Parathyroid adenoma (tissue), 2 donors: ENCODE data around the gene PALM2AKAP2.

Experiments
- H2AFZ ChIP-seq: fragments of 300-600 bp; sonication (generic); one replicate; pipeline ENCODE4 v1.7.0; 2017; ENCODE audit warnings: antibody characterized with exemption, mild to moderate bottlenecking
- H3K27ac ChIP-seq: fragments of 300-600 bp; sonication (generic); one replicate; pipeline ENCODE4 v1.7.0; 2017
- H3K27me3 ChIP-seq: fragments of 300-600 bp; sonication (generic); one replicate; pipeline ENCODE4 v1.7.0; 2017; ENCODE audit warnings: low read length; ENCODE audit not compliant: control insufficient read depth, insufficient read depth
- H3K36me3 ChIP-seq: fragments of 300-600 bp; sonication (generic); one replicate; pipeline ENCODE4 v1.7.0; 2017; ENCODE audit warnings: low read length; ENCODE audit not compliant: control insufficient read depth, insufficient read depth
- H3K4me1 ChIP-seq: fragments of 300-600 bp; sonication (generic); one replicate; pipeline ENCODE4 v1.7.0; 2017; ENCODE audit warnings: control low read depth
- H3K4me2 ChIP-seq: fragments of 300-600 bp; sonication (generic); one replicate; pipeline ENCODE4 v1.7.0; 2017; ENCODE audit warnings: low read length
- H3K4me3 ChIP-seq: fragments of 300-600 bp; sonication (generic); one replicate; pipeline ENCODE4 v1.7.0; 2017; ENCODE audit warnings: low read depth, low read length
- H3K79me2 ChIP-seq: fragments of 300-600 bp; sonication (generic); one replicate; pipeline ENCODE4 v1.7.0; 2017; ENCODE audit warnings: control low read depth
- H3K9ac ChIP-seq: fragments of 300-600 bp; sonication (generic); one replicate; pipeline ENCODE4 v1.7.0; 2017; ENCODE audit warnings: mild to moderate bottlenecking
- H3K9me3 ChIP-seq: fragments of 300-600 bp; sonication (generic); one replicate; pipeline ENCODE4 v1.7.0; 2017; ENCODE audit warnings: low read length; ENCODE audit not compliant: control insufficient read depth
- TF ChIP-seq, protein P1 (sequence below): fragments of 300-600 bp; sonication (generic); IDR thresholded peaks from one replicate; pipeline ENCODE4 v1.7.0; 2017; ENCODE audit warnings: antibody characterized with exemption, mild to moderate bottlenecking
- donor health status: primary hyperparathyroidism.

The PALM2AKAP2 gene

GRCh38 chr9:109745335-109746283, 34.4 kb upstream of the PALM2AKAP2 start:
- Histone ChIP-seq H2AFZ (no peak overlapping the region), H3K9ac (no peak overlapping the region)
- TF ChIP-seq, protein P1, sequence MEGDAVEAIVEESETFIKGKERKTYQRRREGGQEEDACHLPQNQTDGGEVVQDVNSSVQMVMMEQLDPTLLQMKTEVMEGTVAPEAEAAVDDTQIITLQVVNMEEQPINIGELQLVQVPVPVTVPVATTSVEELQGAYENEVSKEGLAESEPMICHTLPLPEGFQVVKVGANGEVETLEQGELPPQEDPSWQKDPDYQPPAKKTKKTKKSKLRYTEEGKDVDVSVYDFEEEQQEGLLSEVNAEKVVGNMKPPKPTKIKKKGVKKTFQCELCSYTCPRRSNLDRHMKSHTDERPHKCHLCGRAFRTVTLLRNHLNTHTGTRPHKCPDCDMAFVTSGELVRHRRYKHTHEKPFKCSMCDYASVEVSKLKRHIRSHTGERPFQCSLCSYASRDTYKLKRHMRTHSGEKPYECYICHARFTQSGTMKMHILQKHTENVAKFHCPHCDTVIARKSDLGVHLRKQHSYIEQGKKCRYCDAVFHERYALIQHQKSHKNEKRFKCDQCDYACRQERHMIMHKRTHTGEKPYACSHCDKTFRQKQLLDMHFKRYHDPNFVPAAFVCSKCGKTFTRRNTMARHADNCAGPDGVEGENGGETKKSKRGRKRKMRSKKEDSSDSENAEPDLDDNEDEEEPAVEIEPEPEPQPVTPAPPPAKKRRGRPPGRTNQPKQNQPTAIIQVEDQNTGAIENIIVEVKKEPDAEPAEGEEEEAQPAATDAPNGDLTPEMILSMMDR = no peak

DNA sequence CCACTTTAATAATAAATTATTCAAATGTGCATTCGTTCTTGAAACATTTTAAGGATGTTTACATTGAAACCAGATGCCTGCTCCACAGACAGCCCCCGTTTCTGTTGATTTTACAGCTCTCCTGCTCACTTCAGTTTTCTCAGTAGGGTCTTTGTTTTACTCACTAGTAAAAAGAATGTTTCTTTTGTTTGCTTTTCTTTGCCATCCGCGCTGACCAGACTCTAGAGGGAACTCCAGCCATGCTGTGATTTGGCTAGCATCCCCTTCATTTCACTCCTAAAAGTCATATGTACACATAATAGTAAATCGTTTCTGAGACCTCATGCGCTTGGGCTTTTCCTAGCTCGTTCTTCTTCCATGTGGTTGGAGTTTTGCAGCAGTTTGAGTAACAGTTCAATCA, 28.7 kb upstream of the PALM2AKAP2 start:
- no peak overlapping the region for H3K4me3 ChIP-seq
- no peak overlapping the region for H2AFZ ChIP-seq
- TF ChIP-seq, protein P1 = no peak
- H3K36me3 ChIP-seq = no peaks in the 10 kb centered on the region
- no peak overlapping the region for H3K27ac ChIP-seq
- no peaks in the 10 kb centered on the region for H3K4me1 ChIP-seq
- H3K9ac ChIP-seq = no peak overlapping the region
- H3K4me2 ChIP-seq = no peak overlapping the region
- H3K79me2 ChIP-seq = no peaks in the 10 kb centered on the region
- no peaks in the 10 kb centered on the region for H3K9me3 ChIP-seq
- no peaks in the 10 kb centered on the region for H3K27me3 ChIP-seq

More at GRCh38 chr9:109745335-109746283, 34.4 kb upstream of the PALM2AKAP2 start:
- H3K4me1 ChIP-seq = no peaks in the 10 kb centered on the region
- H3K27me3 ChIP-seq = no peaks in the 10 kb centered on the region
- H3K4me3 ChIP-seq = no peak overlapping the region
- H3K9me3 ChIP-seq = no peaks in the 10 kb centered on the region
- no peak overlapping the region for H3K4me2 ChIP-seq
- H3K27ac ChIP-seq = no peak overlapping the region
- H3K36me3 ChIP-seq = no peaks in the 10 kb centered on the region
- H3K79me2 ChIP-seq = no peaks in the 10 kb centered on the region

DNA sequence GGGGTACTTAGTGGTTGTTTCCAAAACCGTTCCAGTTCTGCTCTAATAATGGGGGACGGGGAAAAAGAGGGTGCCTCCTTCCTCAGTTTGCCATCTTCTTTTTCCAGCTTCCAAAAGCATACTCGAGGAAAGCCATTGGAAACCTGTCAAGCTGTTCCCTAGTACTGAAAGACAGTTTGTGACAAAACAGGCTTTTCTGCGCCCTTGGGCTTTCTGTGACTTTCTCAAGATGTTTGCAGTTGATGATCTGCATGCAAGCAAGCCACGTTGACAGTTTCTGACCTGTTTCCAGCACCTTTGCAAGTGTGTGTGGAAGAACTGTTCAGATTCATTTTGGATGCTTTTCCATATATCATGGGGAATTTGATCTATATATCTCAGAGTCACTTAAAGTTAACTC, 26.7 kb upstream of the PALM2AKAP2 start:
- Histone ChIP-seq H3K4me3 (no peak overlapping the region), H2AFZ (no peak overlapping the region), H3K79me2 (no peaks in the 10 kb centered on the region), H3K36me3 (no peaks in the 10 kb centered on the region), H3K27ac (no peak overlapping the region), H3K9ac (no peak overlapping the region), H3K27me3 (no peaks in the 10 kb centered on the region), H3K9me3 (no peaks in the 10 kb centered on the region), H3K4me2 (no peak overlapping the region), H3K4me1 (no peaks in the 10 kb centered on the region)
- TF ChIP-seq, protein P1 = no peak

DNA sequence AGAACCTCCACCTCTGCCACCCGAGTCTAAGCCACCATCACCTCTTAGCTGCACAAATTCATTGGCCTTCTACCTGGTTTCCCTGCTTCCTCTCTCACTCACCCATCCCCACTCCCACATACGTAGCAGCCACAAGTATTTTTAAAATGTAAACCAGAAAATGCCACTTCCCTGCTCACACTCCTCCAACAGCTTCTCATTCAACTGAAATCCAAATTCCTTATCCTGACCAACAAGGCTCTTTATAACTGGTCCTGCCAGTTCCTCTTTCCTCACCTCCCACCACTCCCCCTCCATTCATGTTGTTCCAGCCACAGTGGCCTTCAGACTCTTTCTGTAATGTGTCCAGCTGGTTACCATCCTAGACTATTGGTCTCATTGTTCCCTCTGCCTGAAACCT, 25.0 kb upstream of the PALM2AKAP2 start:
- no peaks in the 10 kb centered on the region for H3K4me1 ChIP-seq
- TF ChIP-seq, protein P1 = no peak
- H3K79me2 ChIP-seq = no peaks in the 10 kb centered on the region
- no peak overlapping the region for H3K27ac ChIP-seq
- no peaks in the 10 kb centered on the region for H3K9me3 ChIP-seq
- no peaks in the 10 kb centered on the region for H3K27me3 ChIP-seq
- H3K4me3 ChIP-seq = no peak overlapping the region
- no peak overlapping the region for H3K9ac ChIP-seq
- H2AFZ ChIP-seq = no peak overlapping the region
- H3K36me3 ChIP-seq = no peaks in the 10 kb centered on the region
- no peak overlapping the region for H3K4me2 ChIP-seq
